Neural crest cell (in vitro differentiated cells): Measurements from ENCODE around the gene RBM39. TPM values are rescaled to one million over a fixed set of nuclear protein-coding genes. Genes with fewer than 3 reads are reported as not detected.

Source experiments
- DNase-seq: peaks from one replicate; pipeline ENCODE4 v3.0.0; 2021; ENCODE audit warnings: low read depth, mixed read lengths, low spot score
- H3K27ac Mint-ChIP-seq: one replicate; pipeline ENCODE4 v1.8.0; 2021; ENCODE audit warnings: mild to moderate bottlenecking, mixed read lengths; ENCODE audit not compliant: unreplicated experiment
- H3K27me3 Mint-ChIP-seq: 2 replicates; pipeline ENCODE4 v1.8.0; 2021; ENCODE audit warnings: low read depth, mild to moderate bottlenecking, mixed read lengths
- H3K36me3 Mint-ChIP-seq: 2 replicates; pipeline ENCODE4 v1.8.0; 2021; ENCODE audit warnings: low read depth, mild to moderate bottlenecking, mixed read lengths
- H3K4me1 Mint-ChIP-seq: 2 replicates; pipeline ENCODE4 v1.8.0; 2021; ENCODE audit warnings: mixed read lengths
- H3K4me3 Mint-ChIP-seq: one replicate; pipeline ENCODE4 v1.8.0; 2021; ENCODE audit warnings: mild to moderate bottlenecking, mixed read lengths
- H3K9me3 Mint-ChIP-seq: 2 replicates; pipeline ENCODE4 v1.8.0; 2021; ENCODE audit warnings: mixed read lengths
- CTCF ChIP-seq: fragments of 200-600 bp; sonication (generic); conservative IDR thresholded peaks from 2 replicates; pipeline ENCODE4 v1.5.0; 2021; ENCODE audit warnings: antibody characterized with exemption, mild to moderate bottlenecking
- total RNA-seq: library from RNA; stranded (reverse); gene quantifications from 2 replicates; pipeline ENCODE4 v1.2.1, GENCODE V29; 2021

RBM39 gene
- total RNA-seq, 1 donor from 2014 or later = 333 TPM

GRCh38 chr20:35702051-35702823 lies 39.8 kb downstream of the RBM39 start:
- Mint-ChIP-seq H3K27ac (no peak overlapping the region), H3K4me3 (peak overlapping the region; percentile 76), H3K9me3 (no peaks in the 10 kb centered on the region), H3K4me1 (peaks cover 31% of the 10 kb centered on the region), H3K36me3 (peaks cover 14% of the 10 kb centered on the region), H3K27me3 (peaks cover 5% of the 10 kb centered on the region)
- DNase-seq = no peak
- no peak for TF ChIP-seq CTCF

GRCh38 chr20:35700625-35701148 lies 41.4 kb downstream of the RBM39 start:
- peaks cover 32% of the 10 kb centered on the region for H3K4me1 Mint-ChIP-seq
- peak overlapping the region; percentile 90 for H3K4me3 Mint-ChIP-seq
- DNase-seq = no peak
- H3K27ac Mint-ChIP-seq = no peak overlapping the region
- no peak for TF ChIP-seq CTCF
- H3K36me3 Mint-ChIP-seq = peaks cover 16% of the 10 kb centered on the region
- H3K27me3 Mint-ChIP-seq = peaks cover 5% of the 10 kb centered on the region
- H3K9me3 Mint-ChIP-seq = no peaks in the 10 kb centered on the region

GRCh38 chr20:35699957-35700624 lies 42.0 kb downstream of the RBM39 start:
- Mint-ChIP-seq H3K27ac (peak overlapping the region; percentile 97), H3K9me3 (no peaks in the 10 kb centered on the region), H3K4me3 (peak overlapping the region; percentile 90), H3K4me1 (peaks cover 32% of the 10 kb centered on the region), H3K36me3 (peaks cover 21% of the 10 kb centered on the region), H3K27me3 (peaks cover 5% of the 10 kb centered on the region)
- TF ChIP-seq CTCF = no peak
- DNase-seq = no peak

- H3K27me3 Mint-ChIP-seq = peaks cover 5% of the 10 kb centered on the region
- H3K9me3 Mint-ChIP-seq = no peaks in the 10 kb centered on the region
- H3K4me1 Mint-ChIP-seq = peaks cover 32% of the 10 kb centered on the region
- peak within 1 kb of the TSS; percentile 97 for H3K27ac Mint-ChIP-seq
- peak; percentile 88 for DNase-seq
- H3K4me3 Mint-ChIP-seq = peak within 1 kb of the TSS; percentile 90
- peak; percentile 41 for TF ChIP-seq CTCF
- H3K36me3 Mint-ChIP-seq = peaks cover 16% of the 10 kb centered on the region
Measured at GRCh38 chr20:35699127-35699956, 42.7 kb downstream of the RBM39 start, which contains the start of the genes NFS1 and ROMO1. Gene NFS1, minus strand, starts transcription at chr20:35699352. Its CDS starts 64 bp downstream, at chr20:35699288. Gene ROMO1, plus strand, starts transcription at chr20:35699405. Its CDS starts 228 bp downstream, at chr20:35699633.
